ENCODE measurements around the gene BEX4. TPM values are rescaled to one million over a fixed set of nuclear protein-coding genes. Genes with fewer than 3 reads are reported as not detected.
"Not testable (repeated sequence)": the region's sequence is repeated elsewhere in the genome, so short reads cannot be mapped to it uniquely, and the experiment has no call there.

Gene BEX4
- total RNA-seq, 1 donor, result 13.0 TPM

- Histone ChIP-seq H3K4me3 (ENCODE audit: insufficient read depth, low read length) (no peak overlapping the region), H3K27me3 (ENCODE audit: insufficient read depth, low read length) (peaks cover 7% of the 10 kb centered on the region), H3K36me3 (ENCODE audit: insufficient read depth, low read length) (no peaks in the 10 kb centered on the region), H2AFZ (ENCODE audit: low read length) (peak overlapping the region; percentile 49), H3K79me2 (ENCODE audit: insufficient read depth, low read length) (no peaks in the 10 kb centered on the region), H3K4me1 (ENCODE audit: insufficient read depth, low read length) (no peaks in the 10 kb centered on the region), H3K4me2 (ENCODE audit: insufficient read depth, low read length) (no peak overlapping the region), H3K27ac (ENCODE audit: low read depth, low read length) (no peak overlapping the region), H3K9me3 (ENCODE audit: low read depth, low read length) (no peaks in the 10 kb centered on the region), H4K20me1 (ENCODE audit: insufficient read depth, low read length) (no peaks in the 10 kb centered on the region)
- no peak for TF ChIP-seq CTCF (IDR thresholded peaks at IDR 0.05; ENCODE audit: extremely low read depth, low read depth, low read length)
- DNase-seq (ENCODE audit: insufficient read length, low spot score, missing footprints), result no peak
Measured at GRCh38 chrX:103197721-103198306, 17.1 kb upstream of the BEX4 start.

GRCh38 chrX:103198668-103199067, 16.2 kb upstream of the BEX4 start:
- not testable (repeated sequence) for H3K4me2 ChIP-seq (ENCODE audit: insufficient read depth, low read length); H2AFZ ChIP-seq (ENCODE audit: low read length); H3K79me2 ChIP-seq (ENCODE audit: insufficient read depth, low read length); H3K36me3 ChIP-seq (ENCODE audit: insufficient read depth, low read length); H4K20me1 ChIP-seq (ENCODE audit: insufficient read depth, low read length); H3K9me3 ChIP-seq (ENCODE audit: low read depth, low read length); H3K4me3 ChIP-seq (ENCODE audit: insufficient read depth, low read length); DNase-seq (ENCODE audit: insufficient read length, low spot score, missing footprints); H3K27me3 ChIP-seq (ENCODE audit: insufficient read depth, low read length); H3K27ac ChIP-seq (ENCODE audit: low read depth, low read length); H3K4me1 ChIP-seq (ENCODE audit: insufficient read depth, low read length)

- no peaks in the 10 kb centered on the region for H3K36me3 ChIP-seq (ENCODE audit: insufficient read depth, low read length)
- H3K4me1 ChIP-seq (ENCODE audit: insufficient read depth, low read length), result no peaks in the 10 kb centered on the region
- no peak overlapping the region for H3K4me3 ChIP-seq (ENCODE audit: insufficient read depth, low read length)
- TF ChIP-seq CTCF (IDR thresholded peaks at IDR 0.05; ENCODE audit: extremely low read depth, low read depth, low read length), result no peak
- no peak overlapping the region for H3K27ac ChIP-seq (ENCODE audit: low read depth, low read length)
- no peaks in the 10 kb centered on the region for H3K79me2 ChIP-seq (ENCODE audit: insufficient read depth, low read length)
- H2AFZ ChIP-seq (ENCODE audit: low read length), result no peak overlapping the region
- peaks cover 7% of the 10 kb centered on the region for H3K27me3 ChIP-seq (ENCODE audit: insufficient read depth, low read length)
- H4K20me1 ChIP-seq (ENCODE audit: insufficient read depth, low read length), result no peaks in the 10 kb centered on the region
- H3K4me2 ChIP-seq (ENCODE audit: insufficient read depth, low read length), result no peak overlapping the region
- DNase-seq (ENCODE audit: insufficient read length, low spot score, missing footprints), result no peak
- H3K9me3 ChIP-seq (ENCODE audit: low read depth, low read length), result no peaks in the 10 kb centered on the region
Measured at GRCh38 chrX:103201041-103201440, 13.9 kb upstream of the BEX4 start.

GRCh38 chrX:103210056-103210455, 4.9 kb upstream of the BEX4 start:
- Histone ChIP-seq H3K4me2 (ENCODE audit: insufficient read depth, low read length) (no peak overlapping the region), H3K79me2 (ENCODE audit: insufficient read depth, low read length) (no peaks in the 10 kb centered on the region), H3K36me3 (ENCODE audit: insufficient read depth, low read length) (no peaks in the 10 kb centered on the region), H2AFZ (ENCODE audit: low read length) (no peak overlapping the region), H3K27me3 (ENCODE audit: insufficient read depth, low read length) (peaks cover 10% of the 10 kb centered on the region), H3K9me3 (ENCODE audit: low read depth, low read length) (no peaks in the 10 kb centered on the region), H3K27ac (ENCODE audit: low read depth, low read length) (no peak overlapping the region), H3K4me3 (ENCODE audit: insufficient read depth, low read length) (no peak overlapping the region), H4K20me1 (ENCODE audit: insufficient read depth, low read length) (no peaks in the 10 kb centered on the region), H3K4me1 (ENCODE audit: insufficient read depth, low read length) (no peaks in the 10 kb centered on the region)
- TF ChIP-seq CTCF (IDR thresholded peaks at IDR 0.05; ENCODE audit: extremely low read depth, low read depth, low read length), result no peak
- no peak for DNase-seq (ENCODE audit: insufficient read length, low spot score, missing footprints)
